B cell (primary cell): ENCODE measurements around the gene C17orf67. TPM values are rescaled to one million over a fixed set of nuclear protein-coding genes. Genes with fewer than 3 reads are reported as not detected.

Experiments
- ATAC-seq: fragments of 200-7000 bp; cut with Tn5 transposase; one replicate; pipeline ENCODE4 v1.10.0; 2021; ENCODE audit warnings: low read depth, mild to moderate bottlenecking, moderate number of reproducible peaks, moderate library complexity
- CTCF ChIA-PET: fragments of 350-600 bp; sonication (Branson Sonifier 250); formaldehyde crosslinking; loops from one replicate; lab custom pipeline; 2021; ENCODE audit warnings: antibody characterized with exemption, inconsistent platforms; lab: Charles Lee
- POLR2A ChIA-PET: fragments of 350-600 bp; sonication (Branson Sonifier 250); formaldehyde crosslinking; loops from one replicate; lab custom pipeline; 2021; ENCODE audit warnings: antibody characterized with exemption; lab: Charles Lee
- DNase-seq: peaks from one replicate; pipeline ENCODE4 v3.0.0; 2013
- H2AFZ ChIP-seq: 2 replicates; pipeline ENCODE4 v1.6.1; 2012; ENCODE audit warnings: mild to moderate bottlenecking, low read depth, low read length; ENCODE audit not compliant: insufficient read depth, poor library complexity, severe bottlenecking
- H3K27ac ChIP-seq, 2 donors: 1 replicate in 1 of 2; 2 replicates in 1 of 2; pipeline ENCODE4 v1.5.1; 2012 to 2013; ENCODE audit warnings: low read length in 2 of 2, mild to moderate bottlenecking in 2 of 2, moderate library complexity in 1 of 2
- H3K27me3 ChIP-seq, 4 experiments: fragments of 200-600 bp in 1 of 4; sonication (generic) in 1 of 4; replicated peaks in 1 of 4; 1 replicate in 2 of 4; 2 replicates in 2 of 4; pipeline versions ENCODE4 v1.6.1 to v1.7.0; 2013 to 2016; ENCODE audit warnings: low read length in 3 of 4, mild to moderate bottlenecking in 2 of 4, mixed read lengths in 1 of 4, moderate library complexity in 1 of 4; ENCODE audit not compliant: insufficient read depth in 4 of 4, control insufficient read depth in 3 of 4; ENCODE audit errors: control extremely low read depth in 1 of 4
- H3K36me3 ChIP-seq, 2 experiments: replicated peaks in 1 of 2; 1 replicate in 1 of 2; 2 replicates in 1 of 2; pipeline versions ENCODE4 v1.6.1 to v1.7.1; 2013; ENCODE audit warnings: low read length in 1 of 2; ENCODE audit not compliant: insufficient read depth in 2 of 2, control insufficient read depth in 1 of 2; ENCODE audit errors: control extremely low read depth in 1 of 2, extremely low read depth in 1 of 2
- H3K4me1 ChIP-seq, 2 donors: fragments of 200-600 bp in 1 of 2; sonication (generic) in 1 of 2; 1 replicate in 1 of 2; 2 replicates in 1 of 2; pipeline versions ENCODE4 v1.5.1 to v1.6.1; 2013 to 2017; ENCODE audit warnings: low read length in 2 of 2; ENCODE audit not compliant: control insufficient read depth in 2 of 2, insufficient read depth in 2 of 2
- H3K4me2 ChIP-seq: replicated peaks from 2 replicates; pipeline ENCODE3; 2012; ENCODE audit warnings: mild to moderate bottlenecking, low read depth, low read length; ENCODE audit not compliant: poor library complexity, severe bottlenecking
- H3K4me3 ChIP-seq, 5 experiments: fragments of 200-600 bp in 1 of 5; sonication (generic) in 1 of 5; 1 replicate in 3 of 5; 2 replicates in 2 of 5; pipeline versions ENCODE4 v1.5.1 to v1.7.0; 2011 to 2016; ENCODE audit warnings: low read length in 4 of 5, mild to moderate bottlenecking in 4 of 5, low read depth in 2 of 5, control low read depth in 1 of 5, moderate library complexity in 1 of 5; ENCODE audit not compliant: insufficient read depth in 1 of 5; ENCODE audit errors: control extremely low read depth in 1 of 5, extremely low read depth in 1 of 5
- H3K79me2 ChIP-seq: fragments of 200-600 bp; sonication (generic); one replicate; pipeline ENCODE4 v1.6.0; 2016; ENCODE audit warnings: low read length; ENCODE audit not compliant: control insufficient read depth, insufficient read depth
- H3K9ac ChIP-seq: fragments of 200-600 bp; sonication (generic); 2 replicates; pipeline ENCODE4 v1.6.1; 2017; ENCODE audit warnings: mild to moderate bottlenecking, low read length, moderate library complexity
- H3K9me3 ChIP-seq, 3 donors: one replicate each; pipeline versions ENCODE4 v1.6.1 to v1.7.1; 2013; ENCODE audit warnings: low read length in 2 of 3; ENCODE audit not compliant: control insufficient read depth in 2 of 3, insufficient read depth in 1 of 3; ENCODE audit errors: control extremely low read depth in 1 of 3
- H4K20me1 ChIP-seq: 2 replicates; pipeline ENCODE4 v1.6.0; 2012; ENCODE audit warnings: mild to moderate bottlenecking, low read length; ENCODE audit not compliant: insufficient read depth, control insufficient read depth, poor library complexity, severe bottlenecking
- H3K27ac Mint-ChIP-seq: one replicate; pipeline ENCODE4 v1.8.0; 2021; ENCODE audit warnings: mixed read lengths
- H3K27me3 Mint-ChIP-seq: one replicate; pipeline ENCODE4 v1.8.0; 2021; ENCODE audit warnings: mixed read lengths
- H3K4me1 Mint-ChIP-seq: one replicate; pipeline ENCODE4 v1.8.0; 2021; ENCODE audit warnings: mixed read lengths
- H3K4me3 Mint-ChIP-seq: one replicate; pipeline ENCODE4 v1.8.0; 2021; ENCODE audit warnings: mixed read lengths
- H3K9me3 Mint-ChIP-seq: one replicate; pipeline ENCODE4 v1.8.0; 2022; ENCODE audit warnings: mixed read lengths; ENCODE audit not compliant: insufficient read depth
- EZH2 ChIP-seq: IDR thresholded peaks from 2 replicates; pipeline ENCODE4 v1.6.1; 2012; ENCODE audit warnings: borderline replicate concordance, low read depth, mild to moderate bottlenecking, moderate library complexity, low read length; ENCODE audit not compliant: insufficient read depth, poor library complexity, severe bottlenecking
- WGBS: methylation state at CpG from one replicate; pipeline ENCODE4 v1.1.5; 2013; ENCODE audit warnings: missing lambda C conversion rate; ENCODE audit not compliant: insufficient coverage; 5-methylcytosine and 5-hydroxymethylcytosine counted together
- intact Hi-C: fragments of 100-400 bp; cut with micrococcal nuclease; formaldehyde crosslinking; loops from one replicate; pipeline ENCODE4 v1.10.0; 2022
- polyA plus RNA-seq: library from polyadenylated mRNA; depleted of rRNA; stranded (reverse); fragments of >200 nt; gene quantifications from 2 replicates; pipeline ENCODE4 v1.2.3, GENCODE V29; 2012
- total RNA-seq, 2 donors: library from RNA; stranded (reverse); fragments of 120-200 nt in 1 of 2; gene quantifications; 1 replicate in 1 of 2; 2 replicates in 1 of 2; pipeline versions ENCODE4 v1.2.3 to v1.2.4, GENCODE V29; 2013 to 2022
- TF ChIP-seq, protein P1 (sequence below): fragments of 200-600 bp; IDR thresholded peaks from one replicate; pipeline ENCODE4 v1.8.0; 2022; ENCODE audit warnings: antibody characterized with exemption, mild to moderate bottlenecking

Gene C17orf67
- total and polyA plus RNA-seq, 2 donors (not counting 1 experiment from before 2014, with no cell fraction given): 5.0 to 10.0 TPM

DNA sequence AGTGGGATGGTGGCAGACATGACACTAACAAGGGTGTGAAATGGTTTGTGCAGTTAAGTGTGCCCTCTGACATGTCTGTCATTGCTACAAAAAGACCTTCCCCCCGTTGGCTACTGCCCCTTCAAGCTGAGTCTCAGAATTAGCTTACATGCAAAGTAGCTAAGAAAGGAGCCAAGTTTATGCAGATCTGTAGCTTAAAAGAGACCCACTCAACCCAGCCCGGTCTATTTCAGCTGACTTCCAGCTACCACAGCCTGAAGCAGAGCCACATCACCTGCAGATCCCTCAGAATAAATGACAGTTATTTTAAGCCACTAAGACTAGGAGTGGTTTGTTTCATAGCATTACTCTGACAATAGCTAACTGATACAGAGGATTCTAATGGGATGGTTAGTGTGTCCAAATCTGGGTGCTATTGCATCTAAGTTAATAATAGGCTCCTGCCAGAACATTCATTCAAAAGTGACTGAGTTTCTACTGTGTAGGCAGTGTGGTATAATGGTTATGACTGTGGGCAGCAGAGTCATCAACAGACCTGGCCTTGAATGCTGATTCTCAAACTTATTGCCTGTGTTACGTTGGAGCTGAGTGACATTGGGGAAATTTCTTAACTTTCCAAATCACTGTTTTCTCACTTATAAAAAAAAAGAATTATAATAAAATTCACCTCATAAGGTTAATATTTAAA is 11.7 kb downstream of the C17orf67 start:
- ChIA-PET CTCF (interaction anchor here (1.5 to 7.4 kb wide), 2 partner anchors 11 to 120 kb away, joined by 7 to 151 read pairs; partner anchors contain the start of genes C17orf67 and DGKE), POLR2A (no interaction called here)
- Histone ChIP-seq H2AFZ (no peak overlapping the region), H3K36me3 (peaks cover 0 to 3% of the 10 kb centered on the region in 2 experiments), H3K4me1 (peaks cover 3 to 6% of the 10 kb centered on the region in 2 donors), H4K20me1 (no peaks in the 10 kb centered on the region), H3K9me3 (no peaks in the 10 kb centered on the region), H3K27me3 (no peaks in the 10 kb centered on the region), H3K4me2 (no peak overlapping the region), H3K27ac (no peak overlapping the region), H3K79me2 (peaks cover 18% of the 10 kb centered on the region), H3K4me3 (no peak overlapping the region), H3K9ac (no peak overlapping the region)
- intact Hi-C loops: no loop called here
- 73% methylated on average over 2 of the region's 3 CpGs for WGBS
- ATAC-seq (no peak), DNase-seq (no peak)
- no peak for TF ChIP-seq EZH2
- TF ChIP-seq, protein P1, sequence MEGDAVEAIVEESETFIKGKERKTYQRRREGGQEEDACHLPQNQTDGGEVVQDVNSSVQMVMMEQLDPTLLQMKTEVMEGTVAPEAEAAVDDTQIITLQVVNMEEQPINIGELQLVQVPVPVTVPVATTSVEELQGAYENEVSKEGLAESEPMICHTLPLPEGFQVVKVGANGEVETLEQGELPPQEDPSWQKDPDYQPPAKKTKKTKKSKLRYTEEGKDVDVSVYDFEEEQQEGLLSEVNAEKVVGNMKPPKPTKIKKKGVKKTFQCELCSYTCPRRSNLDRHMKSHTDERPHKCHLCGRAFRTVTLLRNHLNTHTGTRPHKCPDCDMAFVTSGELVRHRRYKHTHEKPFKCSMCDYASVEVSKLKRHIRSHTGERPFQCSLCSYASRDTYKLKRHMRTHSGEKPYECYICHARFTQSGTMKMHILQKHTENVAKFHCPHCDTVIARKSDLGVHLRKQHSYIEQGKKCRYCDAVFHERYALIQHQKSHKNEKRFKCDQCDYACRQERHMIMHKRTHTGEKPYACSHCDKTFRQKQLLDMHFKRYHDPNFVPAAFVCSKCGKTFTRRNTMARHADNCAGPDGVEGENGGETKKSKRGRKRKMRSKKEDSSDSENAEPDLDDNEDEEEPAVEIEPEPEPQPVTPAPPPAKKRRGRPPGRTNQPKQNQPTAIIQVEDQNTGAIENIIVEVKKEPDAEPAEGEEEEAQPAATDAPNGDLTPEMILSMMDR: no peak
- Mint-ChIP-seq H3K4me3 (no peak overlapping the region), H3K4me1 (peaks cover 4% of the 10 kb centered on the region), H3K9me3 (no peaks in the 10 kb centered on the region), H3K27me3 (no peaks in the 10 kb centered on the region), H3K27ac (no peak overlapping the region)

DNA sequence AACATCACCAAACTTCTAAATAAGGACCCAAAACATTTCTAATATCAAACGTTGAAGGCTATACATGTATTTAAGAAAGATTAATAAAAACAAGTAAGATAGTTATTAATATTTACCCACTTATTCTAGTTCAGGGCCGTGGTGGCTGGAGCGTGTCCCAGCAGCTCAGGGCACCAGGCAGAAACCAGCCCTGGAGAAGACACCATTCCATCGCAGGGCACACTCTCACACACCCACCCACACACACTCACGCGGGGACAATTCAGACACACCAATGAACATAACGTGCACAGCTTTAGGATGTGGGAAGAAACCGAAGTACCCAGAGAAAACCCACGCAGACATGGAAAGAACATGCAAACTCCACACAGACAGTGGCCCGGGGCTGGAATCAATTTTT is 13.5 kb downstream of the C17orf67 start:
- H3K9me3 Mint-ChIP-seq: no peaks in the 10 kb centered on the region
- POLR2A ChIA-PET: no interaction called here
- Histone ChIP-seq H3K9me3 (no peaks in the 10 kb centered on the region), H2AFZ (no peak overlapping the region), H3K4me3 (no peak overlapping the region), H3K9ac (no peak overlapping the region), H3K4me2 (no peak overlapping the region), H3K27me3 (no peaks in the 10 kb centered on the region), H3K27ac (no peak overlapping the region), H3K4me1 (peaks cover 3 to 6% of the 10 kb centered on the region in 2 donors), H4K20me1 (no peaks in the 10 kb centered on the region), H3K79me2 (peaks cover 13% of the 10 kb centered on the region), H3K36me3 (no peaks in the 10 kb centered on the region)
- no peak overlapping the region for H3K4me3 Mint-ChIP-seq
- no peak for DNase-seq
- no peak for ATAC-seq
- CTCF ChIA-PET: interaction anchor here (0.6 to 7.4 kb wide), 36 partner anchors 8 to 190 kb away, joined by 3 to 151 read pairs (median 4); partner anchors contain the start of genes C17orf67, COIL, DGKE and SCPEP1
- intact Hi-C loops: no loop called here
- no peaks in the 10 kb centered on the region for H3K27me3 Mint-ChIP-seq
- H3K4me1 Mint-ChIP-seq: peaks cover 4% of the 10 kb centered on the region
- 100% methylated on average over 3 of the region's 10 CpGs for WGBS
- TF ChIP-seq, protein P1: no peak
- no peak for TF ChIP-seq EZH2
- H3K27ac Mint-ChIP-seq: no peak overlapping the region
